Lower lobe of right lung (tissue), 2 donors: ENCODE measurements around the gene ARHGEF28. TPM values are rescaled to one million over a fixed set of nuclear protein-coding genes. Genes with fewer than 3 reads are reported as not detected.

Source experiments
- ATAC-seq, 2 donors: fragments of 200-7000 bp; cut with Tn5 transposase; one replicate each; pipeline ENCODE4 v1.9.1; 2020 to 2022; ENCODE audit warnings: mild to moderate bottlenecking in 2 of 2, moderate library complexity in 2 of 2
- DNase-seq: peaks from one replicate; pipeline ENCODE4 v3.0.0-alpha.2; 2020
- H3K27ac ChIP-seq: fragments of 200-600 bp; one replicate; pipeline ENCODE4 v1.8.0; 2022
- H3K27me3 ChIP-seq: fragments of 200-600 bp; one replicate; pipeline ENCODE4 v1.8.0; 2022; ENCODE audit warnings: low read depth
- H3K36me3 ChIP-seq: fragments of 200-600 bp; one replicate; pipeline ENCODE4 v1.8.0; 2022; ENCODE audit warnings: mild to moderate bottlenecking
- H3K4me1 ChIP-seq: fragments of 200-600 bp; one replicate; pipeline ENCODE4 v1.8.0; 2022
- H3K4me3 ChIP-seq: fragments of 200-600 bp; one replicate; pipeline ENCODE4 v1.8.0; 2022; ENCODE audit warnings: mild to moderate bottlenecking
- H3K9me3 ChIP-seq: fragments of 200-600 bp; one replicate; pipeline ENCODE4 v1.8.0; 2022
- intact Hi-C: fragments of 100-400 bp; cut with DNase I; formaldehyde crosslinking; loops from one replicate; pipeline ENCODE4 v1.11.0; 2022
- total RNA-seq: library from RNA; stranded (reverse); fragmentation: NEBNext Ultra II Directional; extraction: Animal tissue kit (Norgen Biotek cat#: 25700); gene quantifications from one replicate; pipeline ENCODE4 v1.2.1, GENCODE V29; 2021
- TF ChIP-seq, protein P1 (sequence below): fragments of 200-600 bp; IDR thresholded peaks from one replicate; pipeline ENCODE4 v1.8.0; 2022; ENCODE audit warnings: antibody characterized with exemption, mild to moderate bottlenecking
- donor health status: DM: no; HTN: yes; CAD: no; lungs with severe emphysema.

Gene ARHGEF28
- total RNA-seq, 1 donor from 2014 or later = 30.4 TPM

GRCh38 chr5:73672132-73672531, 46.1 kb downstream of the ARHGEF28 start:
- no peaks in the 10 kb centered on the region for H3K27me3 ChIP-seq
- no peak for DNase-seq
- H3K27ac ChIP-seq = no peak overlapping the region
- intact Hi-C loops = no loop called here
- no peak overlapping the region for H3K4me3 ChIP-seq
- H3K36me3 ChIP-seq = no peaks in the 10 kb centered on the region
- H3K4me1 ChIP-seq = peaks cover 22% of the 10 kb centered on the region
- ATAC-seq = no peak
- TF ChIP-seq, protein P1, sequence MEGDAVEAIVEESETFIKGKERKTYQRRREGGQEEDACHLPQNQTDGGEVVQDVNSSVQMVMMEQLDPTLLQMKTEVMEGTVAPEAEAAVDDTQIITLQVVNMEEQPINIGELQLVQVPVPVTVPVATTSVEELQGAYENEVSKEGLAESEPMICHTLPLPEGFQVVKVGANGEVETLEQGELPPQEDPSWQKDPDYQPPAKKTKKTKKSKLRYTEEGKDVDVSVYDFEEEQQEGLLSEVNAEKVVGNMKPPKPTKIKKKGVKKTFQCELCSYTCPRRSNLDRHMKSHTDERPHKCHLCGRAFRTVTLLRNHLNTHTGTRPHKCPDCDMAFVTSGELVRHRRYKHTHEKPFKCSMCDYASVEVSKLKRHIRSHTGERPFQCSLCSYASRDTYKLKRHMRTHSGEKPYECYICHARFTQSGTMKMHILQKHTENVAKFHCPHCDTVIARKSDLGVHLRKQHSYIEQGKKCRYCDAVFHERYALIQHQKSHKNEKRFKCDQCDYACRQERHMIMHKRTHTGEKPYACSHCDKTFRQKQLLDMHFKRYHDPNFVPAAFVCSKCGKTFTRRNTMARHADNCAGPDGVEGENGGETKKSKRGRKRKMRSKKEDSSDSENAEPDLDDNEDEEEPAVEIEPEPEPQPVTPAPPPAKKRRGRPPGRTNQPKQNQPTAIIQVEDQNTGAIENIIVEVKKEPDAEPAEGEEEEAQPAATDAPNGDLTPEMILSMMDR = no peak
- no peaks in the 10 kb centered on the region for H3K9me3 ChIP-seq

GRCh38 chr5:73673161-73673591, 47.2 kb downstream of the ARHGEF28 start:
- Histone ChIP-seq H3K4me1 (peaks cover 21% of the 10 kb centered on the region), H3K27ac (peak overlapping the region; percentile 25), H3K4me3 (no peak overlapping the region), H3K36me3 (no peaks in the 10 kb centered on the region), H3K27me3 (no peaks in the 10 kb centered on the region), H3K9me3 (no peaks in the 10 kb centered on the region)
- TF ChIP-seq, protein P1 = no peak
- ATAC-seq = peak; percentile 72 to 88
- no peak for DNase-seq
- intact Hi-C loops = no loop called here

DNA sequence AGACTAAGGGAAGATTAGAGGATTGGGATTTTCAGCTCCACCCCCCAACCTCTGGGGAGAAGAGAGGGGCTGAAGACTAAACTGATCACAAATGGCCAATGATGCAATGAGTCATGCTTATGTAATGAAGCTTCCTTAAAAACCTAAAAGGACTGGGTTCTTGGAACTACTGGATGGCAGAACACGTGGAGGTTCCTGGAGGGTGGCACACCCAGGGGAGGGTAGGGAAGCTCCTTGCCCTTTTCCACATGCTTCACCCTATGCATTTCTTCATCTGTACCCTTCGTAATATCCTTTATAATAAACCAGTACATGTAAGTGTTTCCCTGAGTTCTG, 48.6 kb downstream of the ARHGEF28 start:
- H3K27me3 ChIP-seq = no peaks in the 10 kb centered on the region

DNA sequence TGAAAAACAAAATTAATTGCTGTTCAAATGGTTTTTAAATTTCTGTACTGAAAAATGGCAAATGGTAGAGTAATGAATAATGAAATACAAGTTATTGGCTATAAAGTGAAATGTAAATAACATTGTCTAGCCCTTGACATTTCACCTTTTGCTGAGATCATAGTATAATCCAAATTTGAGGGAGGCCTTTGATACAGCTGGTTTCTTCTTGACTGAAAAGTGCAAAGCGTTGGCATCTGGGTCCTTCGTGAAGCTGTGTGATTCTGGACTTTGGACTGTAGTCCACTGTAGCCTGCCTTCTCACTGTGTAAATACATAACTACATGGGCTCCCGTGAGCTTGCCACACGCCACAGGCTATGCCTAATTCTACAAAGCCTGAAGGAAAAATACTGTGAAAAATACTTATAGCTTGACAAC, 52.3 kb downstream of the ARHGEF28 start:
- ATAC-seq = no peak
- Histone ChIP-seq H3K4me1 (peaks cover 12% of the 10 kb centered on the region), H3K4me3 (no peak overlapping the region), H3K36me3 (no peaks in the 10 kb centered on the region), H3K9me3 (no peaks in the 10 kb centered on the region), H3K27me3 (no peaks in the 10 kb centered on the region), H3K27ac (no peak overlapping the region)
- intact Hi-C loops = no loop called here
- TF ChIP-seq, protein P1 = no peak
- DNase-seq = no peak

More for the DNA sequence above, 48.6 kb downstream of the ARHGEF28 start:
- ATAC-seq (peak; percentile 56 to 57), DNase-seq (no peak)
- Histone ChIP-seq H3K4me1 (peaks cover 14% of the 10 kb centered on the region), H3K36me3 (no peaks in the 10 kb centered on the region), H3K27ac (no peak overlapping the region), H3K4me3 (no peak overlapping the region), H3K9me3 (no peaks in the 10 kb centered on the region)
- TF ChIP-seq, protein P1 = no peak
- intact Hi-C loops = no loop called here

DNA sequence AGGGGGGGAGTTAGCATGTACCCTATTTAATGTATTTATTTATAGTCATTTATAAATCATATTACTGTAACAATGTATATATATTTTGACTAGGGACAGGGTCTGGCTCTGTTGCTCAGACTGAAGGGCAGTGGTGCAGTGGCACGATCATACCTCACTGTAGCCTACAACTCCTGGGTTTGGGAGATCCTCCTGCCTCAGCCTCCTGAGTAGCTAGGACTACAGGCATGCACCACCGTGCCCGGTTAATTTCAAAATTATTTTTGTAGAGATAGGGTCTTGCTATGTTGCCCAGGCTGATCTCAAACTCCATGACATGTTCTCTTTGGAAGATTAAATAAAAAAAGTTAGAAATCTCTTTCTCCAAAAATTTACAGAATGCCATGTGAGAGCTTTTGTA, 52.8 kb downstream of the ARHGEF28 start:
- no peak for ATAC-seq
- no peak for DNase-seq
- Histone ChIP-seq H3K27me3 (no peaks in the 10 kb centered on the region), H3K4me1 (peaks cover 7% of the 10 kb centered on the region), H3K4me3 (no peak overlapping the region), H3K36me3 (no peaks in the 10 kb centered on the region), H3K9me3 (no peaks in the 10 kb centered on the region), H3K27ac (no peak overlapping the region)
- TF ChIP-seq, protein P1 = no peak
- intact Hi-C loops = no loop called here

DNA sequence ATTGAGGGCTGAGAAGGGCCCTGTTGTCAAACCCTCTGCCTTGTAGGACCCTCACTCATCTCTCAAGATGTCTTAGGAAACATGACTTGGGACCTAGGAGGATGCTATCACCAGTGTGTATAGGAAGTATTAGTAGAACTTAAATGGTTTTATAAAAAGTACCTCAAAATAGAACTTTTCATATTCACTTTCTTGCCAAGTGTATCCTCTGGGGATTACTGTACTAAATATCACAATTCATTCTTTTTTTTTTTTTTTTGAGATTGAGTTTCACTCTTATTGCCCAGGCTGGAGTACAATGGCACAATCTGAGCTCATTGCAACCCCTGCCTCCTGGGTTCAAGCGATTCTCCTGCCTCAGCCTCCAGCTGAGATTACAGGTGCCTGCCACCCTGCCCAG, 56.2 kb downstream of the ARHGEF28 start:
- DNase-seq = no peak
- H3K27me3 ChIP-seq = no peaks in the 10 kb centered on the region
- TF ChIP-seq, protein P1 = no peak
- H3K36me3 ChIP-seq = no peaks in the 10 kb centered on the region
- no peak overlapping the region for H3K27ac ChIP-seq
- H3K4me1 ChIP-seq = no peaks in the 10 kb centered on the region
- no peak for ATAC-seq
- H3K4me3 ChIP-seq = no peak overlapping the region
- no peaks in the 10 kb centered on the region for H3K9me3 ChIP-seq
- intact Hi-C loops = no loop called here
